WTC11 (cell line): ENCODE measurements around the gene LDLRAD3.

ENCODE experiments used
- ATF1 ChIP-seq: sonication (generic); formaldehyde crosslinking; IDR thresholded peaks from 2 replicates; pipeline ENCODE4 v1.8.1; 2023; ENCODE audit warnings: mild to moderate bottlenecking, moderate library complexity, missing genetic modification reagents
- CREB1 ChIP-seq: sonication (generic); formaldehyde crosslinking; IDR thresholded peaks from 2 replicates; pipeline ENCODE4 v1.8.0; 2023; ENCODE audit warnings: mild to moderate bottlenecking, missing genetic modification reagents
- ELF4 ChIP-seq: sonication (generic); formaldehyde crosslinking; IDR thresholded peaks from 2 replicates; pipeline ENCODE4 v1.8.1; 2022; ENCODE audit warnings: low read depth, mild to moderate bottlenecking, moderate library complexity, missing genetic modification reagents
- FOXP1 ChIP-seq: sonication (generic); formaldehyde crosslinking; IDR thresholded peaks from 2 replicates; pipeline ENCODE4 v1.8.0; 2022; ENCODE audit warnings: missing genetic modification reagents, mild to moderate bottlenecking, moderate library complexity, borderline replicate concordance
- TP53 ChIP-seq: sonication (generic); formaldehyde crosslinking; IDR thresholded peaks from 2 replicates; pipeline ENCODE4 v1.8.1; 2023; ENCODE audit warnings: mild to moderate bottlenecking, missing genetic modification reagents
- ZNF219 ChIP-seq: sonication (generic); formaldehyde crosslinking; IDR thresholded peaks from 2 replicates; pipeline ENCODE4 v1.8.0; 2023; ENCODE audit warnings: missing genetic modification reagents, mild to moderate bottlenecking, borderline replicate concordance
- ZNF263 ChIP-seq: sonication (generic); formaldehyde crosslinking; IDR thresholded peaks from 2 replicates; pipeline ENCODE4 v1.8.1; 2022; ENCODE audit warnings: low read depth, mild to moderate bottlenecking, moderate library complexity, missing genetic modification reagents
- ZNF317 ChIP-seq: sonication (generic); formaldehyde crosslinking; IDR thresholded peaks from 2 replicates; pipeline ENCODE4 v1.8.1; 2023; ENCODE audit warnings: low read depth, mild to moderate bottlenecking, moderate library complexity, missing genetic modification reagents, borderline replicate concordance
- TF ChIP-seq, protein P1 (sequence below): sonication (generic); formaldehyde crosslinking; IDR thresholded peaks from 2 replicates; pipeline ENCODE4 v1.8.0; 2022; ENCODE audit warnings: mild to moderate bottlenecking, missing genetic modification reagents
- TF ChIP-seq, protein P2 (sequence below): fragments of 200-600 bp; IDR thresholded peaks from 2 replicates; pipeline ENCODE4 v1.8.0; 2022; ENCODE audit warnings: antibody characterized with exemption
- TF ChIP-seq, protein P3 (sequence below): sonication (generic); formaldehyde crosslinking; IDR thresholded peaks from 2 replicates; pipeline ENCODE4 v1.8.1; 2023; ENCODE audit warnings: mild to moderate bottlenecking, missing genetic modification reagents
- TF ChIP-seq, protein P4 (sequence below): sonication (generic); formaldehyde crosslinking; IDR thresholded peaks from 2 replicates; pipeline ENCODE4 v1.8.0; 2023; ENCODE audit warnings: missing genetic modification reagents
- TF ChIP-seq, protein P5 (sequence below): sonication (generic); formaldehyde crosslinking; IDR thresholded peaks from 2 replicates; pipeline ENCODE4 v1.8.0; 2022; ENCODE audit warnings: missing genetic modification reagents

DNA sequence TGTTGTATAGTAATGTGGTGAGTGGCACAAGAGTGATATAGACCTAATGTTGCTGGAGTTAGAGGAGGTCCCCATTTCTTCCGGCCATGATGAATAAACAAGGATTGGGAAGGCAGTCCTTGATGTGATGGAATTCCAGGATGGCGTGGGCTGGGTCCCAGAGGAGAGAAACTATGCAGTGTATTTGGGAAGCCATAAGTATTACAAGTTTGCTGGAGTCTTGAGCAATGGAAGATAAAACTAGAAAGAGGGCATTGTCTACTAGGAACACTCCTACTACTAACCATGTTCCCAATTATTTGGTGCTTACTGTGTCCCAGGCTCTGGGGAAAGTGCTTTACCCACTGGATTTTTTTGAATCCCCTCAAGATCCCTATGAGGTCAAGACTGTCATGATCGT is 20.0 kb downstream of the LDLRAD3 start:
- TF ChIP-seq ELF4 (CRISPR knock-in tag) (no peak), FOXP1 (no peak), ZNF317 (CRISPR knock-in tag) (no peak), TP53 (CRISPR knock-in tag) (no peak), ZNF263 (no peak), CREB1 (CRISPR knock-in tag) (no peak), ZNF219 (CRISPR knock-in tag) (no peak), ATF1 (no peak)
- TF ChIP-seq, protein P1, sequence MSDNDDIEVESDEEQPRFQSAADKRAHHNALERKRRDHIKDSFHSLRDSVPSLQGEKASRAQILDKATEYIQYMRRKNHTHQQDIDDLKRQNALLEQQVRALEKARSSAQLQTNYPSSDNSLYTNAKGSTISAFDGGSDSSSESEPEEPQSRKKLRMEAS (CRISPR knock-in tag): no peak
- TF ChIP-seq, protein P2, sequence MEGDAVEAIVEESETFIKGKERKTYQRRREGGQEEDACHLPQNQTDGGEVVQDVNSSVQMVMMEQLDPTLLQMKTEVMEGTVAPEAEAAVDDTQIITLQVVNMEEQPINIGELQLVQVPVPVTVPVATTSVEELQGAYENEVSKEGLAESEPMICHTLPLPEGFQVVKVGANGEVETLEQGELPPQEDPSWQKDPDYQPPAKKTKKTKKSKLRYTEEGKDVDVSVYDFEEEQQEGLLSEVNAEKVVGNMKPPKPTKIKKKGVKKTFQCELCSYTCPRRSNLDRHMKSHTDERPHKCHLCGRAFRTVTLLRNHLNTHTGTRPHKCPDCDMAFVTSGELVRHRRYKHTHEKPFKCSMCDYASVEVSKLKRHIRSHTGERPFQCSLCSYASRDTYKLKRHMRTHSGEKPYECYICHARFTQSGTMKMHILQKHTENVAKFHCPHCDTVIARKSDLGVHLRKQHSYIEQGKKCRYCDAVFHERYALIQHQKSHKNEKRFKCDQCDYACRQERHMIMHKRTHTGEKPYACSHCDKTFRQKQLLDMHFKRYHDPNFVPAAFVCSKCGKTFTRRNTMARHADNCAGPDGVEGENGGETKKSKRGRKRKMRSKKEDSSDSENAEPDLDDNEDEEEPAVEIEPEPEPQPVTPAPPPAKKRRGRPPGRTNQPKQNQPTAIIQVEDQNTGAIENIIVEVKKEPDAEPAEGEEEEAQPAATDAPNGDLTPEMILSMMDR: no peak
- TF ChIP-seq, protein P3, sequence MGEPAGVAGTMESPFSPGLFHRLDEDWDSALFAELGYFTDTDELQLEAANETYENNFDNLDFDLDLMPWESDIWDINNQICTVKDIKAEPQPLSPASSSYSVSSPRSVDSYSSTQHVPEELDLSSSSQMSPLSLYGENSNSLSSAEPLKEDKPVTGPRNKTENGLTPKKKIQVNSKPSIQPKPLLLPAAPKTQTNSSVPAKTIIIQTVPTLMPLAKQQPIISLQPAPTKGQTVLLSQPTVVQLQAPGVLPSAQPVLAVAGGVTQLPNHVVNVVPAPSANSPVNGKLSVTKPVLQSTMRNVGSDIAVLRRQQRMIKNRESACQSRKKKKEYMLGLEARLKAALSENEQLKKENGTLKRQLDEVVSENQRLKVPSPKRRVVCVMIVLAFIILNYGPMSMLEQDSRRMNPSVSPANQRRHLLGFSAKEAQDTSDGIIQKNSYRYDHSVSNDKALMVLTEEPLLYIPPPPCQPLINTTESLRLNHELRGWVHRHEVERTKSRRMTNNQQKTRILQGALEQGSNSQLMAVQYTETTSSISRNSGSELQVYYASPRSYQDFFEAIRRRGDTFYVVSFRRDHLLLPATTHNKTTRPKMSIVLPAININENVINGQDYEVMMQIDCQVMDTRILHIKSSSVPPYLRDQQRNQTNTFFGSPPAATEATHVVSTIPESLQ: no peak
- TF ChIP-seq, protein P4, sequence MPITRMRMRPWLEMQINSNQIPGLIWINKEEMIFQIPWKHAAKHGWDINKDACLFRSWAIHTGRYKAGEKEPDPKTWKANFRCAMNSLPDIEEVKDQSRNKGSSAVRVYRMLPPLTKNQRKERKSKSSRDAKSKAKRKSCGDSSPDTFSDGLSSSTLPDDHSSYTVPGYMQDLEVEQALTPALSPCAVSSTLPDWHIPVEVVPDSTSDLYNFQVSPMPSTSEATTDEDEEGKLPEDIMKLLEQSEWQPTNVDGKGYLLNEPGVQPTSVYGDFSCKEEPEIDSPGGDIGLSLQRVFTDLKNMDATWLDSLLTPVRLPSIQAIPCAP (CRISPR knock-in tag): no peak
- TF ChIP-seq, protein P5, sequence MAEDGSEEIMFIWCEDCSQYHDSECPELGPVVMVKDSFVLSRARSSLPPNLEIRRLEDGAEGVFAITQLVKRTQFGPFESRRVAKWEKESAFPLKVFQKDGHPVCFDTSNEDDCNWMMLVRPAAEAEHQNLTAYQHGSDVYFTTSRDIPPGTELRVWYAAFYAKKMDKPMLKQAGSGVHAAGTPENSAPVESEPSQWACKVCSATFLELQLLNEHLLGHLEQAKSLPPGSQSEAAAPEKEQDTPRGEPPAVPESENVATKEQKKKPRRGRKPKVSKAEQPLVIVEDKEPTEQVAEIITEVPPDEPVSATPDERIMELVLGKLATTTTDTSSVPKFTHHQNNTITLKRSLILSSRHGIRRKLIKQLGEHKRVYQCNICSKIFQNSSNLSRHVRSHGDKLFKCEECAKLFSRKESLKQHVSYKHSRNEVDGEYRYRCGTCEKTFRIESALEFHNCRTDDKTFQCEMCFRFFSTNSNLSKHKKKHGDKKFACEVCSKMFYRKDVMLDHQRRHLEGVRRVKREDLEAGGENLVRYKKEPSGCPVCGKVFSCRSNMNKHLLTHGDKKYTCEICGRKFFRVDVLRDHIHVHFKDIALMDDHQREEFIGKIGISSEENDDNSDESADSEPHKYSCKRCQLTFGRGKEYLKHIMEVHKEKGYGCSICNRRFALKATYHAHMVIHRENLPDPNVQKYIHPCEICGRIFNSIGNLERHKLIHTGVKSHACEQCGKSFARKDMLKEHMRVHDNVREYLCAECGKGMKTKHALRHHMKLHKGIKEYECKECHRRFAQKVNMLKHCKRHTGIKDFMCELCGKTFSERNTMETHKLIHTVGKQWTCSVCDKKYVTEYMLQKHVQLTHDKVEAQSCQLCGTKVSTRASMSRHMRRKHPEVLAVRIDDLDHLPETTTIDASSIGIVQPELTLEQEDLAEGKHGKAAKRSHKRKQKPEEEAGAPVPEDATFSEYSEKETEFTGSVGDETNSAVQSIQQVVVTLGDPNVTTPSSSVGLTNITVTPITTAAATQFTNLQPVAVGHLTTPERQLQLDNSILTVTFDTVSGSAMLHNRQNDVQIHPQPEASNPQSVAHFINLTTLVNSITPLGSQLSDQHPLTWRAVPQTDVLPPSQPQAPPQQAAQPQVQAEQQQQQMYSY: no peak
